ENCODE measurements around the gene SCMH1.

The SCMH1 gene

DNA sequence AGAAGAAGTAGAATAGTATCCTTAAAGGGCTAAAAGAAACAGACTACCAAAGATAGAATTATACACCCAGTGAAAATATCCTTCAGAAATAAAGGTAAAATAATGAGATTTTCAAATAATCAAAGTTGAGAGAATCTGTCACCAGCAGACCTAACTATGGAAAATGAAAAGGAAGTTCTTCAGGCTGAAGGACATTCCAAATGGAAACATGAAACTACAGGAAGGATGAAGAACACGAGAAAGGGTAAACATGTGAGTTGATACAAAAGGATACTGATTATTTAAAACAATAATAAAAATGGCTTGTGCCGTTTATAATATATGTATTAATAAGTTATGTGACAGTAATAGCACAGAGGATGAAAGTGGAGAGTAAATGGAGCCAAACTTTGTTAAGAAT is 163.5 kb downstream of the SCMH1 start:
- DNase-seq = no peak

DNA sequence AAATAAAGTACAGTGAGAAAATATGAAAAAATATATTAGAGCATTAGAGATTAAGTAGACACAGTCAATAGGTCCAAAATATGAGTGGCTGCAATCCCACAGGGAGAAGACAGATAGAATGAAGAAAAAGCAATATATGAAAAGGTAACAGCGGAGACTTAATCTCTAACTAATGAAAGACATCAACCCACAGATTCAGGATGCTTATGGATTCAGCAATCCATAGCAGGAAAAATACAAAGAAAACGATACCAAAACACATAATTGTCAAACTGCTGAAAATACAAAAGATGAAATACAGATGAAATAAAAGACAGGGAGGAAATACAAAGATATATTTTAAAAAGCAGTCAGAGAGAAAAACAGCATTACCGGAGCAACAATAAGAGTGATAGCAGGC is 163.9 kb downstream of the SCMH1 start:
- DNase-seq = no peak

DNA sequence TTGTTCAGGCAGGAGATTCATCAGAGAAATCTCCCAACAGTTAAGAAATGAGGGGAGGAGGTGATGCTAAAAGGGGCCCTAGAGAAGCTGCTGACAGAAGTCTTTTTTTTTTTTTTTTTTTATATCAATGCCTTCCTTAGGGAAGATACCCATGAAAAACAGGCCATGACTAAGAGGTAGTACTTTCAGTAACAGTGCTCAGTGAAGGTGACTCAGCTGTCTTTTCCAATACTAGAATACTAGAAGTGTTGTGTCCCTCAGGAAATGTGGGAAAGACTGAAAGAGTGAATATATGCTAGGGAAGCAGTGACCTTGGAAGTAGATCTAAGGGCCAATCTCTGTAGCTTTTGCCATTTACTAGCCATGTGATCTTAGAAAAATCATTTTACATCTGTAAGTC is 168.1 kb downstream of the SCMH1 start:
- DNase-seq = no peak

DNA sequence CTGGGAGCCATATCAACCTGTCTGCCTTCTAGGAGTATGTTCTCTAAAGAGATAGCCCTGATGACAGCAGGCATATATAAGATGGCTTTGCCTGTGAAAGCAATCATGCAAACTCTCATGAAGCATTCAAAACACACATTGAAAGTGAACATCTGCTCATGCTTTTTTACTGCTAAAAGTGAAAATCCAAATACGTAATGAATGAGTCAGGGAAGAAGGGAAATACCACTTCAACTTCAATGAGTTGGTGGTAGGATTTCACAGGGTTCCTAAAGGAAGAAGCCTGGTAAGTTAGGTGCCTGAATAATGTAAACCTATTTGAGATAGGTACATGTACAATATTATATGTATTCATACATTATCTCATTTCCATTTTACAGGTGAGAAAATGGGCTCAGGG is 170.1 kb downstream of the SCMH1 start:
- no peak for DNase-seq

DNA sequence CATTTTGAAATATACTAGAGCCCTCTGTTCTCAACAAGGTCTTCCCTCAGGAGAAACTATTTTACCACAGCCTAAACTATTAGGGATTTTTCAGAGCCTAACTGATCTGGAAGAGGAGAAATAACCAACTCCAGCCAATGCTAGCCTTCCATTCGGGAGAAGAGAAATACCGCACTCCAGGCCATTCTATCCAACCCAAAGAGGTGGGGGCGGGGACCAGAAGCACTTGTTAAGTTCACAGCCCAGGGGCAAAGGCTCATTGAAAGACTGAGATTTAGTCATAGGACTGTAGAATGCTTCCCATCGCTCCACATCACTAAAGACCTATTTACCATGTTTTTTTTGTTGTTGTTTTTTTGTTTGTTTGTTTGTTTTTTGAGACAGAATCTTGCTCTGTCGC is 185.2 kb downstream of the SCMH1 start:
- no peak for DNase-seq

DNA sequence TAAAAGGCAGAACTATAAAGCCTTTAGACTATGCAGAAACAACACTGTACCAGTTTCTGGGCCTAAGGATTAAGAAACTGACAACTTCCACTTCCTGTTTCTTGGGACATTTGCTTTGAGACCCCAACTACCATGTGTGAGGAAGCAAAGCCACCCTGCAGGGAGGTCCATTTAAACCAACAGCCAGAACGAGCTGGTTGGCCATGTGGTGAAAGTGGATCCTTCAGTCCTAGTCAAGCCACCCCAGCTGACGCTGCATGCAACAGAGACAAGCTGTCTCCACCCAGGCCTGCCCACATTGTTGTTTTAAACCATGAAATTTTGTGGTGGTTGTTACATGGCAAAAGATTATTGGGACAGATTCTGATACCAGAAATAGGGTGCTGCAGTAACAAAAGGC is 188.8 kb downstream of the SCMH1 start:
- DNase-seq = no peak

DNA sequence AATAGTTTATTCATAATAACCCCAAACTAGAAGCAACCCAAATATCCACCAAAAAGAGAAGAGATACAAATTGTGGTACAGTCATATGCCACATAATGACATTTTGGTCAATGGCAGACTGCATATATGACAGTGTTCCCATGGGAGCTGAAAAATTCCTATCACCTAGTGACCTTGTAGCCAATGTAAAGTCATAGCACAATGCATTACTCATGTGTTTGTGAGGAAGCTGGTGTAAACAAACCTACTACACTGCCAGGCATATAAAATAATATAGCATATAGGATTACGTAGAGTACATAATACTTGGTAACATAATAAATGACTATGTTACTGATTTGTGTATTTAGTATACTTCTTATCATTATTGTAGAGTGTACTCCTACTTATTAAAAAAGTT is 191.1 kb downstream of the SCMH1 start:
- no peak for DNase-seq

DNA sequence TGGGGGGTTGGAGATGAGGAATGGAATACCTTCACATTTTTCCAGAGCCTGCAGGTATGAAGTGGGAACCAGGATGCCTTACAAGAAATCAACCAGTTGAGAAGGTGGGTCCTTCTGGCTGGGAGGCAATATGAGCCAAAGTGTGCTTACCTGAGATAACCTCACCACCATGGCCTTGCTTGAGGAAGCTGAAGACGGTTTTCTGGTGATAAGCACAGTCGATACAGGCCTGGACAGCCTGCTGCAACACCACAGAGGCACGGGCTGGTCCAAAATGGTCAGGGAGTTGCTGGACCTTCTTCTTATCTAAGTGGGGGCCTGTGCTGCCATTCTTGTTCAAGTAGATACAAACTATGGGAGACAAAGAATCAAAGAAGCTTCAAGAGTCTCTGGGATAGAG is 193.6 kb downstream of the SCMH1 start:
- no peak for DNase-seq

DNA sequence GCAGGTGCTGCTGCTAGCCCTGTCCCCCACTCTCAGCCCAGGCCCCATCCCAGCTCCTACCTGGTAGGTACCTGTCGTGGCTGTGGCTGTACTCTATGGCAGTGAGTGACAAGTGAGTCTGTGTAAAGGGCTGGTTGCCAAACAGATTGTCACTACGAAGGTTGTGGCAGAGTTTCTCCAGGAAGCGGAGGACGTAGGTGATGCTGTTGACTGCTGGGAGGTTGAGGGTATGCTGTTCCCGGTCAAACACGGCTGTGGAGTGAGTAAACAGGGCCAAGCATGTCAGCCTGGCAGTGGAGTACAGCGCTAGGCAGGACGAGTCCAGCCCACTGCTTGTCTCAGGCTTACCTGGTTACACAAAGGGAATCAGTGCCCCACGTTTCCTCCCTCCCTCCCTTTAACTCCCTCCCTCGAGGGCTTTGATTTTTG is 195.7 kb downstream of the SCMH1 start:
- DNase-seq = no peak

DNA sequence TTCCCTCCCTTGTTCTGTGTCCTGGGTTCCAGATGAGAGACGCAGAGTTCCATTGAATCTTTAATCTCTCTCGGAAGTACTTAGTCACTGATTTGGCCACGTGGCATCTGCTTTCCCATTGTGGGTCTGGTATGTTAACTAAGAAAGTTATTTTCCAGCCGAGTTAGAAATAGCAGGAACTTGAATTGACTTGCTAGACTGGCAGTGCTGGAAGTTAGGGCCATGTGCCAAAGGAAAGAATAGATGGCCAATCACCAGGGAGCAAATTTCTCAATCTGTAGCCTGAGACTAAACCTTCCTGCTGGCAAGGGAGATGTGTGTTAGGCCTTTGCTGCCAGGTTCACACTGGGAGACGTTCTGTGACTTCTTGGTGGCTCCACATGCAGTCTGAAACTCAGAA is 196.4 kb downstream of the SCMH1 start:
- peak; percentile 38 to 89 for DNase-seq

DNA sequence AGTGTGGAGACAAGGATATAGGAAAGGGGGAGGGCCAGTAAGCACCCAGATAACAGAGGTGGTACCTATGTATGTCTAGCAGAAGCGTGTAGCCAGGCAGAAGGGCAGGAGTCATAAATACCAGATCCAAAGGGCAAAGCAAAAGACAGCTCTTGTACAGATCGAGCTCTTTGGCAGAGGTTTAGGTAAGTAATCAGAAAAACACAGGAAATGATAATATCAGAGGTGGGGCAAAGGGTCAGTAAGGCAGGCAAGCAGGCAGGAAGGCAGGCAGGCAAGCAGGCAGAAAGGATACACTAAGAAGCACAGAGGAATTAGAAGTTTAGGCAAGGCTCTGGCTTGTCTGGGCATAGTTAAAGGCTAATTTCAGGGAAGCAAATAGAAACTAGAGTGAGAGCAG is 197.9 kb downstream of the SCMH1 start:
- DNase-seq = no peak

DNA sequence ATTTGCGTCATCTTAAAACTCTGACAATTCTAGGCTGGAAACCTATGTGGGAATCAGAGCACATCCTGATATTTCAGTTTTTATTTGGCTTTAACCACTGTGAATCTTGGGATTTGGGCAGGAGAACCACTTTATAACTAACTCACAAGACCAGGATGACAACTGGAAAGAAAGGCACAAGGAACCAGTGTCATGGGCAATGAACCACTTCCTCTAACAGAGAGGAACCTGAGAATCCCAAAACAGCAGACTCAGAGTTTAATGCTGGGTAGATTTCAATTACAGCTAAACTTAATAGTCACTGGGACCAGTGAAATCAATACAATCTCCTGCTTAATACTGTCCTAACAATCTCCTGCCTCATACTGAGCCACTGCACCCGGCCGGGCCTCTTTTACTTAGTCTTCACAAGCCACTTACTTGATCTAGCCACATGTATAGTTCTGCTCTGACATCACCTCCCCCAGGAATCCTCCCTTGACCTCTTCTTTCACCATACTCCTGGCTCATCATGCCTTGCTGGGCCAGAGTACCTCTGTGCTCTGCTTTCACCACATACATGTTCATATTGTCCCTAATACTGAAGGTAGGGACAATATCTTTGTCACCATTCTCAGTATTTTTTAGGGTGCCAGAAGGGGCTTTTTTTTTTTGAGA is 200.4 kb downstream of the SCMH1 start:
- no peak for DNase-seq

DNA sequence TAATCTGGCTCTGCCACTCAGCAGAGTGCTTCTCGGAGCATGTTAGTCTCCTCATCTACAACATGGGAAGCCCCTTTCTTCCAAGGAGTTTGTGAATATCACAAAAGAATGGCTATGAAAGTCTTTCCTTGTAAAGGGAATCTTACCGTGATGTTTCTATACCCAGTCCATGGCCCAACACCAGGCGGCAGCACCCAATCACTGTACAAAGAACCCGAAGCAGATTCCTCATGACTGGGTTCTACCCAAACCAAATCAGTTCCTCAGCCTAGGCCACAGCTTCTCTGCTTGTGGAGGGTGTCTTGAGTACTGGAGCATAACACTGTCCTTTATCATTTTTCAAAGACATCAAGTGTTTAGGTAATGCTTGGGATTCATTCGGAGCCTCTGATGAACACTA is 204.0 kb downstream of the SCMH1 start:
- DNase-seq = no peak

DNA sequence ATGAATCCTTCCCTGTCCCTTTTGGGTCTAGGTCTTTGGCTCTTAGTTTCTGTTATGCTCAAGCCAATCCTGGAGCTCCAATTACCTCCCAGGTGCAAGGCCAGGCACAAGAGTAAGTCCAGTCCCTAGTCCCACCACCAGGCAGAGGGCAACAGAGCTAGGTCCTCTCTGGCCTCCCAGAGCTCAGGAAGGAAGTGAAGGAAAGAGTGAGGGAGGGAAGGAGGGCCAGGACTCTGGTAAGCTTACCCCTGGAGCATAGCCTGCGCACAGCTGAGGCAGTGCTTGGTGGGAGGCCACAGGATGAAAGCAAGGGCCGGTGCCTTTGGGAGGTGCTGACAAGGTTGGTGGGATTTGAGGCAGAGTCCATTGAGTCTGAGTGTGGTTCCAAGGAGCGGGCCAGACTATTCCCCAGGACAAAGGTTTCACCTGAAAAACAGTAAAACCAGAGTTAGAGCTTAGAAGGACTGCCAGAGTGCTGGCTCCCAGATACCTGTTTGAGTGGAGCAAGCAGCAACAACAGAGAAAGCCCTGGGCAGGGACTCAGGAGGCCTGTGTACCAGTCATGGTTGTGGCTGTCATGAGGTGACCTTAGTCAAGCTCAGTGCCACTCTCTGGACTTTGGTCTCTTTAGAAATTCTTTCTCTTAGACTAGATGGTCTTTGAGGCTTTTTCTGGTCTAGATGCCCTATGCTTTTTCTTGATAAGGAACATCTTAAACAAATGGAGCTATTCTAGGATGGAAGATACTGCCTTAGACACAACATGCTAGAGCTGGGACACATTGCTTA is 204.8 kb downstream of the SCMH1 start:
- no peak for DNase-seq

DNA sequence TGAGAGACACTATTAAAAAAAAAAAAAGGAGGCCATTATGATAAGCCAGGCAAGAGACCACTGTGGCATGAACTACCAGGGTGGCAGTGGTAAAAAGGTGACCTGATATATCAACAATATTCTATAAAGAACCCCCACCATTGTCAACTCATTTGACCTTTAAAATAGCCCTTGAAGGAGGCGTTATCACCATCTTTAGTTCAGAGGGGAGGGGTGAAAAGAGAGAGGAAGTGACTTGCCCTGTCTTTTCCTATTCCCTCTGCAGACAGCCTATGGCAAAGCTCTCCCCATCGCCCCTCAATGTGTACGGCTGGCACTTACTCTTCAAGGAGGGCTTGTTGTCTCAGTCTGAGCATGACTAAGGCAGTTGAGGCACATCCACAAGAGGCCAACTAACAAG is 208.8 kb downstream of the SCMH1 start:
- no peak for DNase-seq

DNA sequence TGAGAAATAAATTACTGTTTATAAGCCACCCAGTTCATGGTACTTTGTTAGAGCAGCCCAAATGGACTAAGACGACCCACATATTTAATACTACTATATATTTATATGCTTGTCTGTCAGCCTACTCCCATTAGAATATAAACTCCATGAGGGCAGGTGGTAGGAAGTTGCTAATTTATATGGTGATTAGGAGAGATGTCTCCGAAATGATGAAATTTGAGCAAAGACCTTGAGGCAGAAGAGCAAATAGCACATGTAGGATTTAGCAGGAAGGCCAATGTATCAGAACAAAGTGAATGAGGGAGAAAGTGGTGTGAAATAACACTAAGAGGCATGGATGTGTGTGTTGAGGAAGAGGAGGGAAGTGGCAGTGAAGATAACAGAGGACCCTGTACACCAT is 210.0 kb downstream of the SCMH1 start:
- no peak for DNase-seq

DNA sequence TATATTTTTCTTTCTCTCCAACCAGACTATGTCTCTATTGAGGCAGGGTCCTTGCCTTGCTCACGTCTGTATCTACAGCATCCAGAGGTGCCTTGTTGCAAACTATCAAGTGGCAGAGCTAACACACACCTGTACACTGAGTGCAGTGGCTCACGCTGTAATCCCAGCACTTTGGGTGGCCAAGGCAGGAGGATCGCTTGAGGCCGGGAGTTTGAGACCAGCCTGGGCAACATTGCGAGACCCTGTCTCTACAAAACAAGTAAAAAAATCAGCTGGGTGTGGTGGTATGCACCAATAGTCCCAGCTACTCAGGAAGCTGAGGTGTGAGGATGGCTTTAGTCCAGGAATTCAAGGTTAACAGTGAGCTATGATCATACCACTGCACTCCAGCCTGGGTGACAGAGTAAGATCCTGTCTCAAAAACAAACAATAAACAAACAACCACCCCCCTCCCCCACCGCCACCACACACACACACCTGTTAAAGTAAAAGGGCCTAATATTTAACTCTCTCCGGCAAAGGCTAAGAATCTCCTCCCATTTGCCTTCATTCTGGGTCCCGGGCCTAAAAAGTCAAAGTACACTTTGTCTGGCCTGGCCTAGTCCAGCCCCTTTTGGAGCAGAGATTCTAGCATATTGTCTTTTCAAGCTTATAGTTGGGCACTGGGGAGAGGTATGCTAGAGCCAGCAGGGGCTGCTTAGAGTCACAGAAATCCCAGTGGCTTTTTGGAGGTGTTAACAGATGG is 211.1 kb downstream of the SCMH1 start:
- no peak for DNase-seq

DNA sequence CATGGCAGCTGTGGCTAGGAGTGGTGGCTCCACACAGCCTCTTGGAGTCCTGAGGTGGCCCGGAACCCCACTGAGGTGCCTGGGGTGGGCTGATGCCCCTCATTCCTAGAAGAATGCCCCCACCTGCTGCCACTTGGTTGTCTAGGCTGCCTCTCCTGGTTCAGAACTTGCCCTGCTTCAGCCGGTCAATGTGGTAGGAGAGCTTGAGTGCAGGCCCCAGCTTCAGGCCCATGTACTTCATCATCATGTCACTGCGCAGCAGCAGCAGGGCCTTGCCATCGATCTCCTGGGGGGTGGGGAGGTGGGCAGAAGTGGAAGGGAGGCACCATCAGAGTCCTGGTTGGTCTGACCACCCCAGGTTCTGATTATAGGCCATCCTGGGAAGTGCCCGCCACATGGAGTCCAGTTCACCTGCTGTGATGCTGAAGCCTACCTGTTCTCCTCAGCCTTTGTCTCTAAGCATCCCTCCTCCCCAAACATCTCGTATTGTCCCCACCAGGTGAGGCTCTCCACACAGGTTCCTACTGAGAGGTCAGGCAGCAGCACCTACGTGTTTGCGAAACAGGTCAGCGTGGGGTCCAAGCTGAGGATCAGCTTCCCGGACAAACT is 214.0 kb downstream of the SCMH1 start:
- no peak for DNase-seq

DNA sequence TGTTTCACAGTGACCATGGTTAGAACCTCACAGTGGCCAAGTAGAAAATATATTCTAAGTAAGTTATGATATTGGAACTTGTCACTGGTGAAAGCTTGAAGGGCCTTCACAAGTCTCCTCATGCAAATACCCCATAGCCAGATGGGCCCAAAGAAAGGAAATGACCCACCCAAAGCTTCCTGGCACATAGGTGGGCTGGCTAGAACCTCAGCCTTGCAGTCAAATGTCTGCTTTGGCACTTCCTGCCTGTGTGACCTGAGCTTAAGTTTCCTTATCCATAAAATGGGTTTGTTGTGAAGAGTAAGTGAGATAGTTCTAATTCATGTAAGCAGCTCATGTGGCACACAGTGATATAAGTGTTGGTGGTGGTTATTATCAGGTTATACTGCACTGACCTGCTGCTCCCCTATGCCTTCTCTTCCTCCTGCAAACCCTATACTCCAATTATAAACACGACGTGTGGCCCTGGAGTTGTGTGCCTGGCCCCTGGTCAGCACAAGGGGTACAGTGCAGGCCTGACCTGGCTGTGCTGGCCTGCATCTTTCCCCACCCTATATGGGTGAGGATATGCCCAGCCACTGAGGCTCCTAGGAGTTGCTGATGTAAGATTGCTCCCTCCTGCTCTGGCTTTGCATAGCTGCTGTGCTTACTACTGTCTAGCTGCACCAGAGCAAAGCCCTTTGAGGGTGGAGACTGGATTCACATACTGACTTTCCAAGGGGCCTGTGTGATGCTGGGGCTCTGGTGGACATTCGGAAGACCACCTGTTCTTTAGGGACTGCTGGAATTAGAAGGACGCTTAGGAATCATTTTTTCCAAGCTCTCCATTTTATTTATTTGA is 215.9 kb downstream of the SCMH1 start:
- no peak for DNase-seq

DNA sequence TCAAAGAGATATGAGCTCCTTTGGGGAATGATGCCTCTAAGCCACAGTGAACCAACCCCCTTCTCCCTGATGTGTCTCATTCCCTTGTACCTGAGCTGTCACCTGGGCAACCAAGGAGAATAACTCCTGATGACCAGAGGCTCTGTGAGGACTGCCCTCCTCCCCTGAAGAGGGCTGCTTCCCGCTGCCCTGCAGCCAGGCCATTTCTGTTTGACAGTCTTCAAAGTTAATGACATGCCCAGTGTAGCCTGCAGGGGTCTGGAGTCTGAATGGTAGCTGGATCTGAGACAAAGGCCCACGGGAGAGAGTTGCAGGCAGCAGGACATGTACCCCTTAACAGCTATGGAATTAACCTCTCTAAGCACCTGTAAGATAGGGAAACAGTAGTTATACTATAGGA is 217.2 kb downstream of the SCMH1 start:
- no peak for DNase-seq

DNA sequence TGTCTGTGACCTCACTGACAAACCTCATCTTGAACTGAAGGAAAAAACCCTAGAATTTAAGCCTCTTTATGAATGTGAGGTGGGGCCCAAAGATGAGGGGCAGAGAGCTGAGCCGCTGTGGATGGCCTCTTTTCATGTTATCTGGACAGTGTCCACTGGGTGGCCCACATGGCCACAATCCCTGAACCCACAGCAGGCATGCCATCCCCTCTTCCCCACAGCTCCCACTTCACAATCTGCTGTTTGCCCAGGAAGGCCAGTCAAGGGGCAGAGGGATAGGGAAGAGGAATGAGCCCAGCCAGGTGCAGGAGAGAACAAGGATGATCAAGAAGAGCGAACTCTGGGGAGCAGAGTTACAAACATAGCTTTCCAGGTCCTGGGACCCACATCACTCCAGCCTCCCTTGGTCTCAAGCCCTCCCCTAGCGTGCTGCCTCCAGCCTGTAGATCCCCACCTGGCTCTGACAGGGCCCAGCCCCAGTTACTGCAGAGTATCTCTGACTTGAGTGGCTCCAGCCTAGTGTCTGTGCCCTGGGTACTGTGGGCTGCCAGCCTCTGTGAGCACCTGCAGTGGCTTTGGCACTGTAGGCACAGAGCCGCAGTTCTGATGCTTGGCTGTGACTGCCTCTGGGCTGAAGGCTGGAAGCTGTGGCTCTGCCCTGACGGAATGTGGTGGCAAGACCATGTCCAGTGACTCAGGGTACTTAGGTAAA is 218.7 kb downstream of the SCMH1 start:
- DNase-seq = no peak

DNA sequence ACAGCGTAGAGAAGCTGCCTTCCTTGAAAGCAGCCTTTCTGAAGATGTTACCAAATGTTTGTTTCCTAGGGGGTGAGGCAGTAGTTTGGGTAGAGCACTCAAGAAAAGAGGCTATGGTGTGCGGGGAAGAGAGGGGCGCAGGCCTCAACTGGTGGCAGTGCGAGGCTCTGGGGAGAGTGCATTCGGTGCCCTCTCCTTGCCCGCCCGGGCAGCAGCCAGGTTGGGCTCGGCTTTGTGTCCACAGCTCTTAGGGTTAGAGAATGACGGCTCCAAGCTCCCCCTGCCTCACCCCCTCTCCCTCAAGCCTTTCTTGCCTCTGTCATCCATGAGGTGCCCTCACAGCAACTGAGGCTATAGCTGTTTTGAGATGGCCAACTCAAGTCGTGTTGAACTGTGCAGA is 219.7 kb downstream of the SCMH1 start:
- no peak for DNase-seq

Measured in NCI-H446 (cell line).